Measurements from ENCODE around the gene KCNAB1. TPM values are rescaled to one million over a fixed set of nuclear protein-coding genes. Genes with fewer than 3 reads are reported as not detected.
A peak's percentile ranks its signal among the peaks of the same experiment; 100 is the strongest.
"Not testable (repeated sequence)": the region's sequence is repeated elsewhere in the genome, so short reads cannot be mapped to it uniquely, and the experiment has no call there.

The KCNAB1 gene
- total and polyA plus RNA-seq, 12 donors: 1.4 to 5.0 (median 2.5) TPM

DNA sequence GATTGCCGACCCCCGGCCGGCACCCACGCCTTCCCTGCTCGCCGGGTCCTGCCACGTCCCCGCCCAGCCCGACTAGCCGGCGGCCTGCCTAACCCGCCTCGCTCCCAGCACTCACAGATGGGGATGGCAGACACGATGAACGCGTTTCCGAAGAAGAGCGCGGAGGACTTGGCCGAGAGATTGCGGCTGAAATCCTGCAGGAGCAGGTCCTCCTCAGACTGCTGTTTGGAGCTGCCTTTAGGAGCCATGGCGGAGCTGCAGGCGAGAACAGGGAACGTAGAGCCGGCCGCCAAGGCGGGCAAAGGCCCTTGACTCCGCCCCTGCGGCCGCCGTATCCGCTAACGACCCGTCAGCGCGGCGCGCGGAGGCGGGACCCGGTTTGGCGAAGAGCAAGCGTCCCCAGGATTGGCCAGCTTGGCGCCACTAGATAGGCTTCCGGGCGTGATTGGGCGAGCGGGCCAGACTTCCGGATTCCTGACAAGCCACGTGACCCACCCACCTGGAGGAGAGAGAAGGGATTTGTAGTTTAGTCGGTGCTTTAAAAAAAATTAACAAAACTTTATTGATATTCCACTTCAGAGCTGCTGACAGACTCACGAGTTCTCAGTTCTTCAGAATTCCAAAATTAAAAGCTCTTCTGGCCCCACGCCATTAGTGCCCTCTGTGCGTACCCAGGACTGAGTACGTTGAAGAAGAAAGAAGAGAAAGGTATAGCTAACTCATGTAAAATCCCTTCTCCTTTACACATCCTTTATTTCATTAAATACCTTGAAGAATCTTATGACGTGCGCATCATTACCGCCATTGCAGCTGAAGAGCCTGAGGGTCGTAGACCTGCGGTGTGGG lies 434.7 kb downstream of the KCNAB1 start, which contains the start of gene SSR3:
Gene SSR3 (minus strand): TSS at position 276 of the 846 bp plus-strand sequence. CDS start 28 bp downstream, at position 248.
- WGBS, 2 donors: 2 to 4% methylated on average over 57 to 60 of the region's 60 CpGs
- no peaks in the 10 kb centered on the region for H3K9me3 ChIP-seq
- H3K36me3 ChIP-seq: peaks cover 0 to 34% (median 6%) of the 10 kb centered on the region in 9 donors
- peak within 1 kb of the TSS; percentile 63 to 96 (median 80) for H3K4me3 ChIP-seq
- DNase-seq (peak; percentile 99), ATAC-seq (peak; percentile 99 to 100 (median 100))
- no peaks in the 10 kb centered on the region for H3K27me3 ChIP-seq
- H3K27ac ChIP-seq: peak within 1 kb of the TSS; percentile 76 to 97 (median 92)
- TF ChIP-seq, protein P1, sequence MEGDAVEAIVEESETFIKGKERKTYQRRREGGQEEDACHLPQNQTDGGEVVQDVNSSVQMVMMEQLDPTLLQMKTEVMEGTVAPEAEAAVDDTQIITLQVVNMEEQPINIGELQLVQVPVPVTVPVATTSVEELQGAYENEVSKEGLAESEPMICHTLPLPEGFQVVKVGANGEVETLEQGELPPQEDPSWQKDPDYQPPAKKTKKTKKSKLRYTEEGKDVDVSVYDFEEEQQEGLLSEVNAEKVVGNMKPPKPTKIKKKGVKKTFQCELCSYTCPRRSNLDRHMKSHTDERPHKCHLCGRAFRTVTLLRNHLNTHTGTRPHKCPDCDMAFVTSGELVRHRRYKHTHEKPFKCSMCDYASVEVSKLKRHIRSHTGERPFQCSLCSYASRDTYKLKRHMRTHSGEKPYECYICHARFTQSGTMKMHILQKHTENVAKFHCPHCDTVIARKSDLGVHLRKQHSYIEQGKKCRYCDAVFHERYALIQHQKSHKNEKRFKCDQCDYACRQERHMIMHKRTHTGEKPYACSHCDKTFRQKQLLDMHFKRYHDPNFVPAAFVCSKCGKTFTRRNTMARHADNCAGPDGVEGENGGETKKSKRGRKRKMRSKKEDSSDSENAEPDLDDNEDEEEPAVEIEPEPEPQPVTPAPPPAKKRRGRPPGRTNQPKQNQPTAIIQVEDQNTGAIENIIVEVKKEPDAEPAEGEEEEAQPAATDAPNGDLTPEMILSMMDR (IDR thresholded peaks at IDR 0.05): peak in 5 of 9 donors; percentile 11 to 41 (median 25)
- intact Hi-C loops (cut with DNase I): loop anchor here in 8 of 10 donors (1.0 to 10.0 kb wide), 11 partner anchors 47 to 590 kb away; partner anchors contain the start of gene TIPARP (in 6 of the 8)
- H3K4me1 ChIP-seq: peaks cover 0 to 64% (median 45%) of the 10 kb centered on the region in 9 donors

DNA sequence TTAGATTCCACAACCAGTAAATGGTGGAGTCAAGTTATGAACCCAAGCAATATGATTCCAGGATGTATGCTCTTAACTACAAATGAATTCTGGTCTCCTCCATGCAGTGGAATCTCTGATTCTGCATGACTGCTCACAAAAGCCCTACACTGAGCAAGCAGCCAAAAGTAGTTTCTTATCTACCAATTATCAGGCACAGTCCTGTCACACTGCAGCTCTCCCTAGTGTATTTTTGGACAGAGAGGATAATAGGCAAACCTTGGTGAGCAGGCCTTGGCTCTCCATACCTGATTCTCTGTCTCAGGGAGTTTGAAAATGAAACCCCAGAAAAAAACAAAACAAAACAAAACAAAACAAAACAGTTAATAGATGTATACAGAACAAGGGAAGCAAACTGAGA lies 438.0 kb downstream of the KCNAB1 start:
- intact Hi-C loops (cut with DNase I): loop anchor here in 7 of 10 donors (1.0 to 10.0 kb wide), 8 partner anchors 44 to 586 kb away; partner anchors contain the start of gene TIPARP (in 3 of the 7)
- Histone ChIP-seq H3K27me3 (no peaks in the 10 kb centered on the region), H3K27ac (peak overlapping the region in 5 of 10 donors; percentile 9 to 70 (median 62)), H3K36me3 (peaks cover 0 to under 1% (median 0%) of the 10 kb centered on the region in 9 donors), H3K4me1 (peaks cover 0 to 30% (median 12%) of the 10 kb centered on the region in 9 donors), H3K4me3 (no peak overlapping the region), H3K9me3 (no peaks in the 10 kb centered on the region)
- peak in 2 of 8 donors; percentile 13 to 45 for ATAC-seq
- TF ChIP-seq, protein P1 (IDR thresholded peaks at IDR 0.05): no peak
- DNase-seq: no peak

DNA sequence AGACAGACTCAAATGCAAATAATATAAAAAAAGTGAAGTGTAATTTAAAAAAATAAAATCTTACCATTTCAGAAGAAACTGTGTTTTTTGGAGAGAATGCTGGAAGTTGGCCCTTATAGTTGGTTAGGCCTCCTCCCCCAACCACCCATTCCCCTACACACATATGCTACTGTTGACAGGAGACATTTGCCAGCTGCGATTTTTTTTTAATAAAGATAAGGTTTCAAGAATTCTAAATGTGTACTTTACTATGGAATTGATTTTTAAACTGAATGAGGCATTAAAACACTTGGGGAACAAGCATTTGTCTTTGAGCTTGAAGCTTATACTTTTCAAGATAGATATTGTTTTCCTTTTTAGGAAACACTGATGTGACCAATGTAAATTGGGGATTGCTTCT lies 438.9 kb downstream of the KCNAB1 start:
- ATAC-seq (no peak), DNase-seq (no peak)
- Histone ChIP-seq H3K4me1 (peaks cover 0 to 23% (median 6%) of the 10 kb centered on the region in 9 donors), H3K36me3 (no peaks in the 10 kb centered on the region), H3K4me3 (no peak overlapping the region), H3K9me3 (no peaks in the 10 kb centered on the region), H3K27ac (peak overlapping the region in 5 of 10 donors; percentile 9 to 70 (median 62)), H3K27me3 (no peaks in the 10 kb centered on the region)
- TF ChIP-seq, protein P1 (IDR thresholded peaks at IDR 0.05): no peak
- intact Hi-C loops (cut with DNase I): loop anchor here in 7 of 10 donors (5.0 to 10.0 kb wide), 7 partner anchors 43 to 585 kb away; partner anchors contain the start of gene TIPARP (in 3 of the 7)
- WGBS, 2 donors: 27 to 28% methylated on average over 1 of the region's 1 CpG

DNA sequence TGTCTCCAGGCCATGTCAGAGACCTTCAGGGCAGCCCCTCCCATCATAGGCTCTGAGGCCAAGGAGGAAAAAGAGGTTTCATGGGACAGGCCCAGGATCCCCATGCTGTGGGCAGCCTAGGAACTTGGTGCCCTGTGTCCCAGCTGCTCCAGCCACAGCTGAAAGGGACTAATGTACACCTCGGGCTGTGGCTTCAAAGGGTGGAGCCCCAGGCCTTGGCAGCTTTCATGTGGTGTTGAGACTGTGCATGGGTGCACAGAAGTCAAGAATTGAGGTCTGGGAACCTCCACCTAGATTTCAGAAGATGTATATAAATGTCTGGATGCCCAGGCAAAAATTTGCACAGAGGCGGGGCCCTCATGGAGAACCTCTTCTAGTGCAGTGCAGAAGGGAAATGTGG lies 441.2 kb downstream of the KCNAB1 start:
- TF ChIP-seq, protein P1 (IDR thresholded peaks at IDR 0.05): no peak
- ATAC-seq: no peak
- Histone ChIP-seq H3K27me3 (no peaks in the 10 kb centered on the region), H3K4me3 (no peak overlapping the region), H3K27ac (no peak overlapping the region), H3K36me3 (no peaks in the 10 kb centered on the region), H3K9me3 (no peaks in the 10 kb centered on the region), H3K4me1 (peaks cover 0 to 18% (median 0%) of the 10 kb centered on the region in 9 donors)
- intact Hi-C loops (cut with DNase I): no loop called here
- WGBS, 2 donors: 84% methylated on average over 2 of the region's 2 CpGs
- no peak for DNase-seq

DNA sequence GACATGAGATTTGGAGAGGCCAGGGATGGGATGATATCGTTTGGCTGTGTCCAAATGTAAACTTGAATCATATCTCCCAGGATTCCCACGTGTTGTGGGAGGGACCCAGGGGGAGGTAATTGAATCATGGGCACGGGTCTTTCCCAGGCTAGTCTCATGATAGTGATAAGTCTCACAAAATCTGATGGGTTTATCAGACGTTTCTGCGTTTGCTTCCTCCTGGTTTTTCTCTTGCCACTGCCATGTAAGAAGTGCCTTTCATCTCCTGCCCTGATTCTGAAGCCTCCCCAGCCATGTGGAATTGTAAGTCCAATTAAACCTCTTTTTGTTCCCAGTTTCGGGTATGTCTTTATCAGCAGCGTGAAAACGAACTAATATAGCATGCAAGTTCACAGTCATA lies 442.1 kb downstream of the KCNAB1 start:
- H3K9me3 ChIP-seq; H3K27ac ChIP-seq; intact Hi-C loops (cut with DNase I); H3K36me3 ChIP-seq; H3K27me3 ChIP-seq; DNase-seq; ATAC-seq; H3K4me3 ChIP-seq: not testable (repeated sequence)
- 32 to 43% methylated on average over 8 of the region's 8 CpGs for WGBS, 2 donors
- peaks cover 0 to 18% (median 0%) of the 10 kb centered on the region in 9 donors for H3K4me1 ChIP-seq
